Common myeloid progenitor, CD34-positive (primary cell): ENCODE data around the gene RAPGEF3. TPM values are rescaled to one million over a fixed set of nuclear protein-coding genes. Genes with fewer than 3 reads are reported as not detected.
A peak's percentile ranks its signal among the peaks of the same experiment; 100 is the strongest.

Experiments
- CTCF ChIA-PET: fragments of 350-600 bp; sonication (Branson Sonifier 250); formaldehyde crosslinking; loops from one replicate; lab custom pipeline; 2021; ENCODE audit warnings: antibody characterized with exemption; lab: Charles Lee
- POLR2A ChIA-PET: fragments of 350-600 bp; sonication (Branson Sonifier 250); formaldehyde crosslinking; loops from one replicate; lab custom pipeline; 2021; ENCODE audit warnings: antibody characterized with exemption; lab: Charles Lee
- DNase-seq, 3 donors: peaks; one replicate each; pipeline versions ENCODE4 v3.0.0 to v3.0.0-alpha.2; 2013
- H3K27ac ChIP-seq, 2 experiments: 1 replicate in 1 of 2; 2 replicates in 1 of 2; pipeline ENCODE4 v1.7.0; 2013; ENCODE audit warnings: inconsistent platforms in 2 of 2, low read length in 2 of 2, mild to moderate bottlenecking in 2 of 2, low read depth in 1 of 2, moderate library complexity in 1 of 2; ENCODE audit not compliant: severe bottlenecking in 2 of 2, insufficient read depth in 1 of 2, poor library complexity in 1 of 2
- H3K27me3 ChIP-seq, 5 experiments: replicated peaks in 2 of 5; 1 replicate in 3 of 5; 2 replicates in 2 of 5; pipeline versions ENCODE4 v1.6.1 to v1.7.0; 2013; ENCODE audit warnings: low read length in 4 of 5, mild to moderate bottlenecking in 2 of 5, moderate library complexity in 2 of 5, inconsistent platforms in 1 of 5; ENCODE audit not compliant: insufficient read depth in 5 of 5, control insufficient read depth in 4 of 5
- H3K36me3 ChIP-seq, 4 experiments: 1 replicate in 2 of 4; 2 replicates in 2 of 4; pipeline versions ENCODE4 v1.6.1 to v1.7.0; 2013; ENCODE audit warnings: low read length in 3 of 4, control low read depth in 1 of 4, mild to moderate bottlenecking in 1 of 4; ENCODE audit not compliant: control insufficient read depth in 4 of 4, insufficient read depth in 4 of 4
- H3K4me1 ChIP-seq, 4 experiments: 1 replicate in 3 of 4; 2 replicates in 1 of 4; pipeline versions ENCODE4 v1.6.1 to v1.7.1; 2013; ENCODE audit warnings: low read length in 3 of 4, mild to moderate bottlenecking in 3 of 4, control low read depth in 1 of 4, inconsistent platforms in 1 of 4, moderate library complexity in 1 of 4; ENCODE audit not compliant: control insufficient read depth in 4 of 4, insufficient read depth in 4 of 4; ENCODE audit errors: control extremely low read depth in 1 of 4
- H3K4me3 ChIP-seq, 7 experiments: 1 replicate in 4 of 7; 2 replicates in 3 of 7; pipeline versions ENCODE4 v1.5.1 to v1.7.0; 2013; ENCODE audit warnings: mild to moderate bottlenecking in 7 of 7, low read length in 6 of 7, moderate library complexity in 6 of 7, inconsistent platforms in 2 of 7, low read depth in 2 of 7, control low read depth in 1 of 7; ENCODE audit not compliant: insufficient read depth in 4 of 7, control insufficient read depth in 1 of 7; ENCODE audit errors: extremely low read depth in 1 of 7
- H3K9me3 ChIP-seq, 5 experiments: 1 replicate in 4 of 5; 2 replicates in 1 of 5; pipeline versions ENCODE4 v1.6.1 to v1.7.1; 2013; ENCODE audit warnings: low read length in 4 of 5, mild to moderate bottlenecking in 2 of 5, inconsistent platforms in 1 of 5, low read depth in 1 of 5, moderate library complexity in 1 of 5; ENCODE audit not compliant: control insufficient read depth in 4 of 5, insufficient read depth in 2 of 5; ENCODE audit errors: control extremely low read depth in 1 of 5
- WGBS: methylation state at CpG from one replicate; pipeline ENCODE4 v1.1.5; 2013; ENCODE audit not compliant: insufficient coverage; 5-methylcytosine and 5-hydroxymethylcytosine counted together
- polyA plus RNA-seq: library from polyadenylated mRNA; unstranded; fragments of 120-200 nt; gene quantifications from one replicate; pipeline ENCODE4 v1.2.1, GENCODE V29; 2013

RAPGEF3 gene
- polyA plus RNA-seq, result 9.6 TPM

GRCh38 chr12:47758834-47759690 lies at the start of gene RAPGEF3:
RAPGEF3 (minus strand) TSS chr12:47758880; CDS start chr12:47758556, 324 bp downstream.
- CTCF ChIA-PET, result interaction anchor here (0.8 to 35.4 kb wide), 12 partner anchors 15 to 107 kb away, joined by 3 to 1109 read pairs (median 6); partner anchors contain the start of genes RPAP3 and SLC48A1
- POLR2A ChIA-PET, result interaction anchor here (1.1 to 1.8 kb wide), 5 partner anchors 7 to 18 kb away, joined by 3 to 6 read pairs (median 5); partner anchors contain the start of gene SLC48A1
- H3K9me3 ChIP-seq, result no peaks in the 10 kb centered on the region
- H3K4me3 ChIP-seq, result peak within 1 kb of the TSS; percentile 25 to 90 (median 69)
- peaks cover 0 to 53% (median 36%) of the 10 kb centered on the region in 4 experiments for H3K4me1 ChIP-seq
- WGBS, result under 1% methylated on average over 38 of the region's 57 CpGs
- peak within 1 kb of the TSS; percentile 50 to 84 for H3K27ac ChIP-seq
- DNase-seq, result peak; percentile 79 to 84 (median 82)
- H3K27me3 ChIP-seq, result no peaks in the 10 kb centered on the region
- peaks cover 0 to 9% (median 0%) of the 10 kb centered on the region in 4 experiments for H3K36me3 ChIP-seq

GRCh38 chr12:47808050-47808449 lies 49.4 kb upstream of the RAPGEF3 start:
- DNase-seq, result peak; percentile 69 to 92 (median 90)
- no peaks in the 10 kb centered on the region for H3K27me3 ChIP-seq
- H3K4me1 ChIP-seq, result peaks cover 44 to 98% (median 98%) of the 10 kb centered on the region in 4 experiments
- ChIA-PET POLR2A (interaction anchor here (0.6 to 2.8 kb wide), 7 partner anchors 8 to 75 kb away, joined by 3 to 21 read pairs (median 4); partner anchors contain the start of gene HDAC7), CTCF (interaction anchor here (0.7 to 49.5 kb wide), 20 partner anchors 8 to 100 kb away, joined by 3 to 1391 read pairs (median 8); partner anchors contain the start of genes HDAC7 and SLC48A1)
- WGBS, result 1% methylated on average over 6 of the region's 9 CpGs
- H3K27ac ChIP-seq, result peak overlapping the region; percentile 74 to 89
- H3K9me3 ChIP-seq, result no peaks in the 10 kb centered on the region
- peak overlapping the region in 5 of 7 experiments; percentile 5 to 58 (median 40) for H3K4me3 ChIP-seq
- peaks cover 0 to 11% (median 5%) of the 10 kb centered on the region in 4 experiments for H3K36me3 ChIP-seq

GRCh38 chr12:47807338-47807737 lies 48.7 kb upstream of the RAPGEF3 start:
- ChIA-PET POLR2A (interaction anchor here (0.6 to 2.8 kb wide), 6 partner anchors 7 to 74 kb away, joined by 3 to 21 read pairs (median 4); partner anchors contain the start of gene HDAC7), CTCF (interaction anchor here (0.9 to 49.5 kb wide), 17 partner anchors 8 to 100 kb away, joined by 3 to 1391 read pairs (median 8); partner anchors contain the start of genes HDAC7 and SLC48A1)
- H3K27ac ChIP-seq, result peak overlapping the region; percentile 74 to 89
- WGBS, result 76% methylated on average over 4 of the region's 5 CpGs
- peaks cover 45 to 100% (median 100%) of the 10 kb centered on the region in 4 experiments for H3K4me1 ChIP-seq
- peak overlapping the region in 5 of 7 experiments; percentile 6 to 58 (median 40) for H3K4me3 ChIP-seq
- peaks cover 0 to 11% (median 5%) of the 10 kb centered on the region in 4 experiments for H3K36me3 ChIP-seq
- no peak for DNase-seq
- no peaks in the 10 kb centered on the region for H3K27me3 ChIP-seq
- H3K9me3 ChIP-seq, result no peaks in the 10 kb centered on the region

- peaks cover 38 to 100% (median 97%) of the 10 kb centered on the region in 4 experiments for H3K4me1 ChIP-seq
- peak overlapping the region; percentile 13 to 50 for H3K27ac ChIP-seq
- WGBS, result 59% methylated on average over 2 of the region's 2 CpGs
- ChIA-PET CTCF (interaction anchor here (1.1 to 49.5 kb wide), 6 partner anchors 8 to 33 kb away, joined by 3 to 1391 read pairs (median 13); partner anchors contain the start of genes HDAC7 and SLC48A1), POLR2A (interaction anchor here (1.1 kb wide), 1 partner anchor 23 kb away, joined by 7 read pairs; no protein-coding TSS in a partner anchor)
- no peak overlapping the region for H3K4me3 ChIP-seq
- no peaks in the 10 kb centered on the region for H3K27me3 ChIP-seq
- no peak for DNase-seq
- H3K36me3 ChIP-seq, result peaks cover 0 to 6% (median 3%) of the 10 kb centered on the region in 4 experiments
- H3K9me3 ChIP-seq, result no peaks in the 10 kb centered on the region
Observed at GRCh38 chr12:47805417-47805816, 46.7 kb upstream of the RAPGEF3 start.

DNA sequence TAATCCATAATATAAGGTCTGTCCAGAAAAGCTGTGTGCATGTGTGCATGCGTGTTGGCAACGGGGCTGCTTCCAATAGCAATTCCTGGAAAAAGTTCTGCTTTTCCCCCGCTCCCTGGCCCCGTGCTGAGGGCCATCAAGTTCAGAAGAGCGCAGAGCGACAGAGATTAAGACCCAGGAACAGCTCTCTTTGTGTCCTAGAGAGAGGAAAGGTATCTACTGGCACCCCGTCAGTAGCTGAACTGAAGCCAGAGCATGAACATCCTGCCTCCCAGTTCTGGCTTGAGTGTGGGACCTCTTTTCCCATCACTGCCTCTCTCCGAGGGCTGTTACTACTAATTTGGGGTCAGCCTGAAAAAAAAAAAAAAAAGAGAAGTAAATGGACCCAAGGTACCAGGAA lies 45.5 kb upstream of the RAPGEF3 start:
- Histone ChIP-seq H3K4me1 (peaks cover 33 to 100% (median 97%) of the 10 kb centered on the region in 4 experiments), H3K27ac (peak overlapping the region in 1 of 2 experiments; percentile 50), H3K9me3 (no peaks in the 10 kb centered on the region), H3K4me3 (no peak overlapping the region), H3K36me3 (peaks cover 0 to 11% (median 4%) of the 10 kb centered on the region in 4 experiments), H3K27me3 (no peaks in the 10 kb centered on the region)
- WGBS, result 81% methylated on average over 6 of the region's 8 CpGs
- ChIA-PET POLR2A (interaction anchor here (0.6 to 1.1 kb wide), 3 partner anchors 9 to 24 kb away, joined by 3 to 12 read pairs (median 7); no protein-coding TSS in a partner anchor), CTCF (interaction anchor here (1.9 to 49.5 kb wide), 4 partner anchors 14 to 94 kb away, joined by 5 to 1391 read pairs (median 60); partner anchors contain the start of genes HDAC7 and SLC48A1)
- no peak for DNase-seq

- DNase-seq, result peak in 2 of 3 donors; percentile 37 to 46
- H3K4me1 ChIP-seq, result peaks cover 28 to 100% (median 95%) of the 10 kb centered on the region in 4 experiments
- ChIA-PET CTCF (interaction anchor here (1.9 to 49.5 kb wide), 5 partner anchors 10 to 94 kb away, joined by 5 to 1391 read pairs (median 33); partner anchors contain the start of gene HDAC7), POLR2A (interaction anchor here (0.6 to 2.2 kb wide), 4 partner anchors 10 to 30 kb away, joined by 3 to 12 read pairs (median 10); no protein-coding TSS in a partner anchor)
- H3K9me3 ChIP-seq, result no peaks in the 10 kb centered on the region
- H3K36me3 ChIP-seq, result peaks cover 0 to 15% (median 10%) of the 10 kb centered on the region in 4 experiments
- peak overlapping the region in 1 of 2 experiments; percentile 71 for H3K27ac ChIP-seq
- peak overlapping the region in 4 of 7 experiments; percentile 9 to 60 (median 26) for H3K4me3 ChIP-seq
- H3K27me3 ChIP-seq, result no peaks in the 10 kb centered on the region
- WGBS, result 22% methylated on average over 11 of the region's 12 CpGs
Observed at GRCh38 chr12:47803191-47803875, 44.7 kb upstream of the RAPGEF3 start.
